Trophoblast cell (in vitro differentiated cells and primary cell): ENCODE measurements around the gene SNX25.

ENCODE experiments used
- DNase-seq, 2 donors: peaks; one replicate each; pipeline ENCODE4 v3.0.0-alpha.2; 2016
- H2AFZ ChIP-seq: 2 replicates; pipeline ENCODE4 v1.6.1; 2013; ENCODE audit warnings: low read length, moderate library complexity, mild to moderate bottlenecking; ENCODE audit not compliant: insufficient read depth, poor library complexity
- H2AK5ac ChIP-seq: 2 replicates; pipeline ENCODE4 v1.6.1; 2013; ENCODE audit warnings: mild to moderate bottlenecking, low read length
- H2BK120ac ChIP-seq: 2 replicates; pipeline ENCODE4 v1.6.1; 2013; ENCODE audit warnings: low read length, mild to moderate bottlenecking, moderate library complexity; ENCODE audit not compliant: insufficient read depth, poor library complexity
- H2BK12ac ChIP-seq: 2 replicates; pipeline ENCODE4 v1.6.1; 2013; ENCODE audit warnings: mild to moderate bottlenecking, low read length, moderate library complexity
- H2BK5ac ChIP-seq: 2 replicates; pipeline ENCODE4 v1.6.1; 2013; ENCODE audit warnings: low read length, low read depth, moderate library complexity, mild to moderate bottlenecking; ENCODE audit not compliant: poor library complexity
- H3K14ac ChIP-seq: 2 replicates; pipeline ENCODE4 v1.6.1; 2013; ENCODE audit warnings: mild to moderate bottlenecking, low read length
- H3K18ac ChIP-seq: 2 replicates; pipeline ENCODE4 v1.6.1; 2013; ENCODE audit warnings: mild to moderate bottlenecking, low read length
- H3K23ac ChIP-seq: 2 replicates; pipeline ENCODE4 v1.6.1; 2013; ENCODE audit warnings: low read length
- H3K27ac ChIP-seq: 2 replicates; pipeline ENCODE4 v1.5.1; 2013; ENCODE audit warnings: low read depth, mild to moderate bottlenecking, inconsistent platforms, low read length, moderate library complexity
- H3K27me3 ChIP-seq: 2 replicates; pipeline ENCODE4 v1.6.1; 2013; ENCODE audit warnings: inconsistent platforms, mild to moderate bottlenecking, low read length, moderate library complexity; ENCODE audit not compliant: insufficient read depth
- H3K36me3 ChIP-seq, 2 experiments: 1 replicate in 1 of 2; 2 replicates in 1 of 2; pipeline ENCODE4 v1.6.1; 2013; ENCODE audit warnings: low read length in 2 of 2, mild to moderate bottlenecking in 2 of 2, moderate library complexity in 1 of 2; ENCODE audit not compliant: insufficient read depth in 2 of 2, control insufficient read depth in 1 of 2
- H3K4ac ChIP-seq: 2 replicates; pipeline ENCODE4 v1.6.1; 2013; ENCODE audit warnings: low read depth, mild to moderate bottlenecking, low read length, moderate library complexity
- H3K4me1 ChIP-seq, 2 experiments: 1 replicate in 1 of 2; 2 replicates in 1 of 2; pipeline ENCODE4 v1.6.1; 2013; ENCODE audit warnings: low read length in 2 of 2, mild to moderate bottlenecking in 2 of 2, moderate library complexity in 1 of 2; ENCODE audit not compliant: insufficient read depth in 2 of 2, control insufficient read depth in 1 of 2
- H3K4me2 ChIP-seq: 2 replicates; pipeline ENCODE4 v1.6.1; 2013; ENCODE audit warnings: inconsistent platforms, mild to moderate bottlenecking, low read length, moderate library complexity
- H3K4me3 ChIP-seq: 2 replicates; pipeline ENCODE4 v1.5.1; 2013; ENCODE audit warnings: mild to moderate bottlenecking, low read depth, low read length, inconsistent platforms
- H3K79me1 ChIP-seq: one replicate; pipeline ENCODE4 v1.6.1; 2013; ENCODE audit warnings: low read length
- H3K79me2 ChIP-seq: 2 replicates; pipeline ENCODE4 v1.6.1; 2013; ENCODE audit warnings: low read length, mild to moderate bottlenecking; ENCODE audit not compliant: control insufficient read depth, insufficient read depth, poor library complexity
- H3K9ac ChIP-seq: 2 replicates; pipeline ENCODE4 v1.6.1; 2013; ENCODE audit warnings: mild to moderate bottlenecking, low read length
- H3K9me3 ChIP-seq: 2 replicates; pipeline ENCODE4 v1.6.1; 2013; ENCODE audit warnings: low read depth, mild to moderate bottlenecking, control low read depth, inconsistent platforms, low read length; ENCODE audit not compliant: insufficient read depth
- H4K12ac ChIP-seq: 2 replicates; pipeline ENCODE4 v1.6.1; 2013; ENCODE audit warnings: low read depth, mild to moderate bottlenecking, low read length, moderate library complexity
- H4K8ac ChIP-seq: 2 replicates; pipeline ENCODE4 v1.6.1; 2013; ENCODE audit warnings: low read depth, mild to moderate bottlenecking, low read length, moderate library complexity
- H4K91ac ChIP-seq: one replicate; pipeline ENCODE4 v1.6.1; 2013; ENCODE audit warnings: low read depth, mild to moderate bottlenecking, low read length, moderate library complexity
- WGBS: extraction: QIAGEN DNeasy Blood & Tissue Kit; methylation state at CpG from one replicate; pipeline ENCODE4 v1.1.7; 2013; ENCODE audit warnings: missing lambda C conversion rate; ENCODE audit not compliant: insufficient read length, insufficient coverage; ENCODE audit errors: extremely low coverage; 5-methylcytosine and 5-hydroxymethylcytosine counted together

SNX25 gene

GRCh38 chr4:185211641-185212040 is 2.2 kb downstream of the SNX25 start:
- no peak overlapping the region for H3K27ac ChIP-seq
- 100% methylated on average over 1 of the region's 2 CpGs for WGBS

GRCh38 chr4:185212581-185212980 is 3.2 kb downstream of the SNX25 start:
- Histone ChIP-seq H3K79me1 (peaks cover 6% of the 10 kb centered on the region), H2BK120ac (no peak overlapping the region), H2BK12ac (no peak overlapping the region), H3K9me3 (no peaks in the 10 kb centered on the region), H4K12ac (no peak overlapping the region), H3K27ac (no peak overlapping the region), H3K18ac (no peak overlapping the region), H3K4me2 (no peak overlapping the region), H3K23ac (no peak overlapping the region), H2AFZ (no peak overlapping the region), H3K4me1 (peaks cover 3% of the 10 kb centered on the region in 2 experiments), H4K91ac (no peak overlapping the region), H2AK5ac (no peak overlapping the region), H4K8ac (no peak overlapping the region), H3K9ac (no peak overlapping the region), H3K14ac (no peak overlapping the region), H3K4ac (no peak overlapping the region), H2BK5ac (no peak overlapping the region), H3K36me3 (no peaks in the 10 kb centered on the region), H3K79me2 (peaks cover 8% of the 10 kb centered on the region), H3K27me3 (no peaks in the 10 kb centered on the region), H3K4me3 (no peak overlapping the region)
- WGBS, result no CpG with 5 or more reads among the region's 4 CpGs
- no peak for DNase-seq

More at GRCh38 chr4:185211641-185212040, 2.2 kb downstream of the SNX25 start:
- Histone ChIP-seq H3K4ac (peak overlapping the region; percentile 21), H3K18ac (no peak overlapping the region), H3K4me3 (no peak overlapping the region), H3K14ac (no peak overlapping the region), H3K4me1 (peaks cover 3% of the 10 kb centered on the region in 2 experiments), H3K9ac (no peak overlapping the region), H4K8ac (no peak overlapping the region), H2BK120ac (no peak overlapping the region), H4K91ac (no peak overlapping the region), H2BK12ac (no peak overlapping the region), H2BK5ac (no peak overlapping the region), H3K4me2 (peak overlapping the region; percentile 36), H3K36me3 (no peaks in the 10 kb centered on the region), H3K9me3 (no peaks in the 10 kb centered on the region), H3K79me1 (peaks cover 6% of the 10 kb centered on the region), H2AFZ (no peak overlapping the region), H4K12ac (no peak overlapping the region), H3K79me2 (peaks cover 8% of the 10 kb centered on the region), H2AK5ac (no peak overlapping the region), H3K27me3 (no peaks in the 10 kb centered on the region), H3K23ac (no peak overlapping the region)
- no peak for DNase-seq

GRCh38 chr4:185213877-185214276 is 4.5 kb downstream of the SNX25 start:
- no peak overlapping the region for H2BK5ac ChIP-seq

GRCh38 chr4:185215261-185215660 is 5.9 kb downstream of the SNX25 start:
- Histone ChIP-seq H4K91ac (no peak overlapping the region), H3K4ac (no peak overlapping the region), H3K27ac (no peak overlapping the region), H2AFZ (no peak overlapping the region), H4K8ac (no peak overlapping the region), H2BK12ac (no peak overlapping the region), H3K9ac (no peak overlapping the region), H4K12ac (no peak overlapping the region), H3K14ac (no peak overlapping the region), H3K4me3 (no peak overlapping the region), H3K79me2 (peaks cover 10% of the 10 kb centered on the region), H3K4me1 (peaks cover 0 to 2% of the 10 kb centered on the region in 2 experiments), H3K27me3 (no peaks in the 10 kb centered on the region), H3K4me2 (no peak overlapping the region), H2BK120ac (no peak overlapping the region), H2BK5ac (no peak overlapping the region), H2AK5ac (no peak overlapping the region), H3K79me1 (peaks cover 4% of the 10 kb centered on the region), H3K36me3 (no peaks in the 10 kb centered on the region), H3K9me3 (no peaks in the 10 kb centered on the region), H3K23ac (no peak overlapping the region), H3K18ac (no peak overlapping the region)
- DNase-seq, result peak; percentile 72 to 85
- whole genome bisulfite sequencing, result no CpG with 5 or more reads among the region's 2 CpGs

More at GRCh38 chr4:185213877-185214276, 4.5 kb downstream of the SNX25 start:
- no peak overlapping the region for H3K27ac ChIP-seq
- no peak overlapping the region for H2BK120ac ChIP-seq
- no CpG with 5 or more reads among the region's 4 CpGs for WGBS
- H2BK12ac ChIP-seq, result no peak overlapping the region
- no peaks in the 10 kb centered on the region for H3K9me3 ChIP-seq
- H2AK5ac ChIP-seq, result no peak overlapping the region
- no peak overlapping the region for H4K12ac ChIP-seq
- H3K23ac ChIP-seq, result no peak overlapping the region
- H3K9ac ChIP-seq, result no peak overlapping the region
- H4K8ac ChIP-seq, result no peak overlapping the region
- H3K4me2 ChIP-seq, result no peak overlapping the region
- no peak overlapping the region for H3K4me3 ChIP-seq
- no peak for DNase-seq
- H3K14ac ChIP-seq, result no peak overlapping the region
- peak overlapping the region; percentile 71 for H3K4ac ChIP-seq
- H3K18ac ChIP-seq, result no peak overlapping the region
- H2AFZ ChIP-seq, result no peak overlapping the region
- peaks cover 6% of the 10 kb centered on the region for H3K79me1 ChIP-seq
- H3K27me3 ChIP-seq, result no peaks in the 10 kb centered on the region
- no peaks in the 10 kb centered on the region for H3K36me3 ChIP-seq
- H3K79me2 ChIP-seq, result peaks cover 12% of the 10 kb centered on the region
- H4K91ac ChIP-seq, result no peak overlapping the region
- peaks cover 2 to 3% of the 10 kb centered on the region in 2 experiments for H3K4me1 ChIP-seq
